Ramos (cell line): ENCODE data around the gene RPUSD4.
"Not testable (repeated sequence)": the region's sequence is repeated elsewhere in the genome, so short reads cannot be mapped to it uniquely, and the experiment has no call there.

Experiments used
- in situ Hi-C: fragments of 300-500 bp; cut with MboI; formaldehyde crosslinking; loops from one replicate; pipeline ENCODE4 v1.14.3; 2022; ENCODE audit warnings: low sequenced_read_pairs; ENCODE audit not compliant: unreplicated experiment

Gene RPUSD4

GRCh38 chr11:126211236-126212088 lies at the start of gene RPUSD4, which contains the start of gene FAM118B:
Gene RPUSD4 (minus strand): TSS chr11:126211650. CDS start chr11:126211638, 12 bp downstream.
Gene FAM118B (plus strand): TSS chr11:126211782. CDS start chr11:126235002, 23,220 bp downstream.
- in situ Hi-C loops = loop anchor here (25.0 kb wide), 1 partner anchor 599 kb away; no protein-coding TSS in a partner anchor

GRCh38 chr11:126257764-126258163 lies 46.3 kb upstream of the RPUSD4 start:
- in situ Hi-C loops = no loop called here

- in situ Hi-C loops = no loop called here
Measured at GRCh38 chr11:126257144-126257543, 45.7 kb upstream of the RPUSD4 start.

- in situ Hi-C loops = no loop called here
Measured at GRCh38 chr11:126256216-126256615, 44.8 kb upstream of the RPUSD4 start.

- in situ Hi-C loops = not testable (repeated sequence)
Measured at GRCh38 chr11:126255507-126255906, 44.1 kb upstream of the RPUSD4 start.

- in situ Hi-C loops = no loop called here
Measured at GRCh38 chr11:126254819-126255218, 43.4 kb upstream of the RPUSD4 start.

- in situ Hi-C loops = no loop called here
Measured at GRCh38 chr11:126253265-126253664, 41.8 kb upstream of the RPUSD4 start.

- in situ Hi-C loops = no loop called here
Measured at GRCh38 chr11:126246636-126247035, 35.2 kb upstream of the RPUSD4 start.

GRCh38 chr11:126233391-126233790 lies 21.9 kb upstream of the RPUSD4 start:
- in situ Hi-C loops = no loop called here

- in situ Hi-C loops = no loop called here
Measured at GRCh38 chr11:126232683-126233082, 21.2 kb upstream of the RPUSD4 start.

- in situ Hi-C loops = no loop called here
Measured at GRCh38 chr11:126231725-126232459, 20.4 kb upstream of the RPUSD4 start.

GRCh38 chr11:126229858-126230540 lies 18.5 kb upstream of the RPUSD4 start:
- in situ Hi-C loops = no loop called here

- in situ Hi-C loops = no loop called here
Measured at GRCh38 chr11:126226334-126227084, 15.1 kb upstream of the RPUSD4 start.

- in situ Hi-C loops = no loop called here
Measured at GRCh38 chr11:126225295-126225665, 13.8 kb upstream of the RPUSD4 start.

GRCh38 chr11:126224647-126225294 lies 13.3 kb upstream of the RPUSD4 start:
- in situ Hi-C loops = loop anchor here (25.0 kb wide), 1 partner anchor 612 kb away; no protein-coding TSS in a partner anchor

GRCh38 chr11:126219547-126219946 lies 8.1 kb upstream of the RPUSD4 start:
- in situ Hi-C loops = loop anchor here (25.0 kb wide), 1 partner anchor 607 kb away; no protein-coding TSS in a partner anchor

GRCh38 chr11:126217491-126217890 lies 6.0 kb upstream of the RPUSD4 start:
- in situ Hi-C loops = loop anchor here (25.0 kb wide), 1 partner anchor 605 kb away; no protein-coding TSS in a partner anchor

GRCh38 chr11:126216526-126217305 lies 5.3 kb upstream of the RPUSD4 start:
- in situ Hi-C loops = loop anchor here (25.0 kb wide), 1 partner anchor 604 kb away; no protein-coding TSS in a partner anchor
